Activated CD4-positive, CD25-positive, alpha-beta regulatory T cell treated with anti-CD3 and anti-CD28 coated beads, Interleukin-2, amount 50 U/mL, for 72 hours (primary cell): Measurements from ENCODE around the gene DTX3.
A peak's percentile ranks its signal among the peaks of the same experiment; 100 is the strongest.
"Not testable (repeated sequence)": the region's sequence is repeated elsewhere in the genome, so short reads cannot be mapped to it uniquely, and the experiment has no call there.

Experiments used
- DNase-seq: peaks from one replicate; pipeline ENCODE4 v3.0.0; 2021

Gene DTX3

DNA sequence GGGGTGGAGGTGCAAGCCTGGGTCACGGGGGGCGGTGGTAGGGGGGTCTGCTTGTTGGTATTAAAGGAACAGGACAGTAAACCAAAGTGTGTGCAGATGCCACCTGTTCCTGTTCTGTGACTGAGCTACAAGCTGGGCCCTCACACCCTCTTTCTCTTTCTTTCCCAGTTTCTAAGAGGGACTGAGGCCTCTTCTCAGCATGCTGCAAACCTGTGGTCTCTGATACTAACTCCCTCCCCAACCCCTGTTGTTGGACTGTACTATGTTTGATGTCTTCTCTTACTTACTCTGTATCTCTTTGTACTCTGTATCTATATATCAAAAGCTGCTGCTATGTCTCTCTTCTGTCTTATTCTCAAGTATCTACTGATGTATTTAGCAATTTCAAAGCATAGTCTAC lies 20.6 kb upstream of the DTX3 start:
- no peak for DNase-seq

DNA sequence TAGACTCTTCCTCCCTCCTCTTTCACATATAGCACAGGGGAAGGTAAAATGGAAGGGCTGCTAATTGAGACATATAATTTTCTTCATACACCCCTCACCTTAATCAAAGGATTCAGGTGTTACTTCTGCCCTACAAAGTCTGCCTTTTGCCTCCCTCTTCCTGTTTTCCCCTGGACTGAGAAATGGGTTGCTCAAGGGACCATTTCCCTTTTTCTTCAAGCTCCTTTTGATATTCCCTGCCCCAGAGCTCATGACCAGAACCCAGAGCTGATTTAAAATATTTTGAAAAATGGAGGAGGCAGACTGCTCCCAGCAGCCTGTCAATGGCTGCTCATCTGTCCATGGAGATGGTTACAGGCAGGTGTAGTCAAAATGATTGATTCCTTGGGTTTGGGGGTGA lies 19.9 kb upstream of the DTX3 start:
- DNase-seq = no peak

- DNase-seq = no peak
Measured at GRCh38 chr12:57585156-57585555, 19.5 kb upstream of the DTX3 start.

DNA sequence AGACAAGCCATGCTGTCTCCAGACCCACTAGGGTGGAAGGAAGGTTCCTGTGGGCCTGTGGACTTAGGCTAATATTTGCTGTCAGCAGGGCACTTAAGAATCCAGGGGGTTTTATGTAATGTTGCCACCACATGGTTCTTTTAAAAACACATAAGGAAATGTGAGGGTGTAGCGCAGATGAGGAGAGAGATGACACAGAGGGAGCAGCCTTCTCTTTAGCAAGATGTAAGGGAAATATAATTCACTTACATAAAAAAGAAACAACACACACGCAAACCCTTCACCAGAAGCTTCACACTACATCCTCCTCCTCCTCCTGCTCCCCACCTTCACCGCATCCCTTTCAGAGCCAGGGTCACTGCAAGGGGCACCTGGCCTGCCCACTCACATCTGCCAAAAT lies 18.5 kb upstream of the DTX3 start:
- no peak for DNase-seq

DNA sequence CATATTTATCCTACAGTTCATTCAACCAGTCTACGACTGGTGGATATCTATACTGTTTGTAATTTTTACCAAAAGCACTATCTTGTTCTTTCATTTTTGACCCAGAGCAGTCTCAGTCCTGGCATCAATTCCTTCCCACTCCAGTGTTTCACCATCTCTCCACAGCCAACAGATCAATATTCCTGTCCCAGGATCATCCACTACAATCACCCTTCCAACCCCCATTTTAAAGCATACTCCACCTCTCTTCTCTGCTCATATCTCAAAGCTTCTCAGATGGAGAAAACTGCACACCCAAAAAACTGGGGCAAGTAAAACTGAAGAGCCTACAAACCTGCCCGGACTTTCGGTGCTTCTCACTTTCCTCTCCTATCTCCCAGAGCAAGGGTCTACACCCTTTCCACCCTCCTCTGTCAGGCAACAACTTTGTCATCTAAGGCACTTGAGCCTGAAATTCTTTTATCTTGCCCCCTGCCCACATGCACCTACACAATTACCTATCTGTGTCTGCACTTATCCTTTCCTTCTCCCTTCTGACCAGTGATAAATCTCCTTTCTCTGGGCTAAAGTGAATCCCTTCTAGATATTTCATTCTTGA lies 17.7 kb upstream of the DTX3 start:
- no peak for DNase-seq

- DNase-seq = not testable (repeated sequence)
Measured at GRCh38 chr12:57588951-57589610, 15.5 kb upstream of the DTX3 start.

GRCh38 chr12:57590479-57590863 lies 14.2 kb upstream of the DTX3 start:
- DNase-seq = no peak

DNA sequence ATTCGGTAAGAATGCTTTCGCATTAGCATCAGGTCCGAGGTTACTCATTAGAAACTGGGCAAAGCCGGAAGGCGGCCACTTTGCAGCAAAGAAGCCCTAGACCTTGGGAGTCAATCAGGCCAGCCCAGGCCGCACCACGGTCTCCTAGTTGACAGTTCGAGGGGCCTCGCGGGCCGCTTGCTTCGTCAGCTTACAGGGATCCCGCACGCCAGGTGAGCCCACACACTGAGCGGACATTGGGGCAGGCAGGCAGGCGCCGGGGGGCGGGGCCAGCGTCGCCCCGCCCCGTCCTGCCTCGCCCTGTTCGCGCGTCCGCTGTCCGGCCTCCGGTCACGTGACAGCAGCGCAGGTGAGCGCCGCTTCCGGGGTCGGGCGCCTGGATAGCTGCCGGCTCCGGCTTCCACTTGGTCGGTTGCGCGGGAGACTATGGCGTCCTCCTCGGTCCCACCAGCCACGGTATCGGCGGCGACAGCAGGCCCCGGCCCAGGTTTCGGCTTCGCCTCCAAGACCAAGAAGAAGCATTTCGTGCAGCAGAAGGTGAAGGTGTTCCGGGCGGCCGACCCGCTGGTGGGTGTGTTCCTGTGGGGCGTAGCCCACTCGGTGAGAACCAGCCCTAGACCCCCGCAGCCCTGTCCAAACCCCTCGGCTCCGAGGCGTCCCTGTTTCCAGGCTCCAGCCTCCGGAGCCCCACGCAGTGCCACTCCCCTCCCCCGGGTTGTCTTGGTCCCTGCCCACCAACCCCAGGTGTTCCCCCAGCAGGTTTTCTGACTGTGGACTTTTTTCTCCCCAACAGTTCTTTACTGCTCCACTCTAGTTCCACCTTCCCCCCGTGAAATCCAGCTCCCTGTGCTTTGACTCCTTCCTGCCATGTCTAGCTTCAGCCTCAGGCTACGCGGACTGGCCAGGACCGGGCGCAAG lies 13.5 kb upstream of the DTX3 start, which contains the start of gene PIP4K2C:
Gene PIP4K2C, plus strand, starts transcription at position 329 of the 918 bp plus-strand sequence. Its CDS starts 98 bp downstream, at position 427.
- DNase-seq = peak; percentile 79

DNA sequence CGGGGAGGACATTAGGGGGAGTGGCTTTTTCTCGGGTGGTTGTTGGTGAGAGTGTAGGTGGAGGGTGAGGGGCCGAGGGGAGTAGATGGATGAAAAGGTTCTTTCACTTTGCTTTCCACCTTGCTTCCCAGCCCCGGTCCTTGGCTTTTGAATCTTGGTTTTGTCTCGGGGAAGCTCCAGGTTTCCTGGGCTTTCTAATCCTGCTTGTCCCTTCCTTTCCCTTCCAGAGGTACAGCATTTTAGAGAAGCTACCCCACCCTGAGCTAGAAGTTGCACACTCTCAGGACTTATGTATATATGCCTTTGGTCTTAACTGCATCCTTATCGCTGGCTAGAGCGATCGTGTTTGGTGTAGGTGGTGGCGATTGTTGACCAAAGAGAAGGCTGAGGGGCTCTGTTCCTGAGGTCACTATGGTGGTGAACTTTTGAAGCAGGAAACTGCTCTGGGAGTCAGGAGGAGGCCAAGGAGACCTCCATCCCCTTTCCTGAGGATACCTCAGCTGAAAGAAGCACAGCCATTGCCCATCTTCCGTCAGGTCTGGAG lies 12.8 kb upstream of the DTX3 start:
- no peak for DNase-seq

GRCh38 chr12:57592551-57593165 lies 12.0 kb upstream of the DTX3 start:
- DNase-seq = no peak

DNA sequence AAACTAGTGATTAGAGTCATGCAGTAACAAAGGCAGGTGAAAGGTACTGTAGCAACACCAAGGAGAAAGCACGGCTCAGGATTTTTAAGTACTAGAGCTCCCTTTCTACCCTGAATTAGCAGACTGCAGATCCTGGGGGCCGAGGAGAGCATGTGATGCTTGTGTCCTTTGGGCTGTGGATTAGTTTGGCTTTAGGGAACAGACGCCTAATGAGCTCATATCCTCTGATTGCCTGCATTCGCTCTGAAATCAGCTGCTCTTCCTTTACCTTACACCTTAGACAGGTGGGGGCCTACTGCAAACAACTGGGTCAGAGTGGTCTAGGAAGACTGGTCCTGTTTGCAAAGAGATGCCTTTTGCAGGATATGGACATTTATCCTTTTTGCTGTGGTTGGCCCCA lies 11.4 kb upstream of the DTX3 start:
- no peak for DNase-seq

- no peak for DNase-seq
Measured at GRCh38 chr12:57600395-57600794, 4.2 kb upstream of the DTX3 start.

GRCh38 chr12:57602544-57602943 lies 2.1 kb upstream of the DTX3 start:
- no peak for DNase-seq

GRCh38 chr12:57603324-57603723 lies 1.3 kb upstream of the DTX3 start:
- no peak for DNase-seq

GRCh38 chr12:57603815-57604453 lies 690 bp upstream of the DTX3 start:
- no peak for DNase-seq

- DNase-seq = no peak
Measured at GRCh38 chr12:57604992-57605810, 577 bp downstream of the DTX3 start.

DNA sequence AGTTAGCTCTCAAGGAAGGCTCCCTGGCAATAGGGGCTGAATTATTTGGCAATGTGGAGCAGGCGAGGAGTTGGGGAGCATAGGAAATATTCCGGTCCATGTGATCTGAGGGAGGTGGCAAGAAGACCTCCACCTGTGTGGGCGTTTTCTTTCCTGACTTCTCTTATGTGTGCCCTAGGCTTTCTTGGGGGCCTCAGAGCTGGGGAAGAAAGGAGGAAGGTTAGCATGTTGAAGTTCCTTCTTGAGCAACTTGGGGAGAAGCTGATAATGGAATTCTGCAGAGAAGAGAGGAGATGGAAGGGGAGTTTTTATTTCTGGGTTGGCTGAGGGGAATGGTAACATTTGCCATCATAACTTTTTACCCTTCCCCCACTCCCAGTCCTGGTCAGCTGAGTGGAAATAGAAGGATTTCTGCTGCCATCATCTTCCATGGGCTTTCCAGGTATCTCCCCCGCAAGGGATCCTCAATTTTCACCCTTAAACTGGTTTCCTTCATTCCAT lies 1.2 kb downstream of the DTX3 start:
- no peak for DNase-seq

DNA sequence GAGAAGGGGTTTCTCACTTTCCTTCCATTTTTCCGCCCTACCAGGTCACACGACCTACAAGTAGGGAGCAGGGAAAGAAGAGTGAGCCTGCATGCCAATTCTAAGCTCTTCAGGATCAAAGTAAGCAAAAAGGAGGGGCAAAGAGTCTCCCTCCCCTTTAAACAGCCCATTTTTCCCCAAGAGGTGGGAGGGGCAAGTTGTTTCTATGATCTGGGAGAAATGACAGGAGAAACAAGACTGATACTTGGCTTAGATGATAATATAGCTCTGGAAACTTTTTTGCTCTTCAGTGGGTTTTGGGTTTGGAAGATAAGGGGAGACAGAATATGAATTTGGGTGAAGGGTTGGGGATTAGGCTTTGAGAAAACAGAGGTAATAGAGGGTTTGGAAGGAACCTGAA lies 1.8 kb downstream of the DTX3 start:
- no peak for DNase-seq

DNA sequence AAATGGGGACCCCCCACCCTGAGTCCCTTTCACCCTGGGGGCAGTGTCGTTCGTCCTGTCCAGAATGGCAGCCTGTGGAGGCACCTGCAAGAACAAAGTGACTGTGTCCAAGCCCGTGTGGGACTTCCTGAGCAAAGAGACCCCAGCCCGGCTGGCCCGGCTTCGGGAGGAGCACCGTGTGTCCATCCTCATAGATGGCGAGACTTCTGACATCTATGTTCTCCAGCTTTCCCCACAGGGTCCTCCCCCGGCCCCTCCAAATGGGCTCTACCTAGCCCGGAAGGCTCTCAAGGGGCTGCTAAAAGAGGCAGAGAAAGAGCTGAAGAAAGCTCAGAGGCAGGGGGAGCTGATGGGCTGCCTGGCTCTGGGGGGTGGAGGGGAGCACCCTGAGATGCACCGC lies 2.2 kb downstream of the DTX3 start:
- DNase-seq = no peak

GRCh38 chr12:57607958-57608663 lies 3.5 kb downstream of the DTX3 start:
- no peak for DNase-seq
